GM18507 (cell line): Measurements from ENCODE around the gene FXYD7.

Source experiments
- DNase-seq: peaks from one replicate; pipeline ENCODE4 v3.0.0; 2011; ENCODE audit warnings: low read depth; ENCODE audit not compliant: insufficient read length; ENCODE audit errors: extremely low spot score
- FAIRE-seq: peaks from 2 replicates; lab custom pipeline; 2011; peaks lifted over from hg19 to GRCh38; lab: Jason Lieb, UNC

FXYD7 gene

DNA sequence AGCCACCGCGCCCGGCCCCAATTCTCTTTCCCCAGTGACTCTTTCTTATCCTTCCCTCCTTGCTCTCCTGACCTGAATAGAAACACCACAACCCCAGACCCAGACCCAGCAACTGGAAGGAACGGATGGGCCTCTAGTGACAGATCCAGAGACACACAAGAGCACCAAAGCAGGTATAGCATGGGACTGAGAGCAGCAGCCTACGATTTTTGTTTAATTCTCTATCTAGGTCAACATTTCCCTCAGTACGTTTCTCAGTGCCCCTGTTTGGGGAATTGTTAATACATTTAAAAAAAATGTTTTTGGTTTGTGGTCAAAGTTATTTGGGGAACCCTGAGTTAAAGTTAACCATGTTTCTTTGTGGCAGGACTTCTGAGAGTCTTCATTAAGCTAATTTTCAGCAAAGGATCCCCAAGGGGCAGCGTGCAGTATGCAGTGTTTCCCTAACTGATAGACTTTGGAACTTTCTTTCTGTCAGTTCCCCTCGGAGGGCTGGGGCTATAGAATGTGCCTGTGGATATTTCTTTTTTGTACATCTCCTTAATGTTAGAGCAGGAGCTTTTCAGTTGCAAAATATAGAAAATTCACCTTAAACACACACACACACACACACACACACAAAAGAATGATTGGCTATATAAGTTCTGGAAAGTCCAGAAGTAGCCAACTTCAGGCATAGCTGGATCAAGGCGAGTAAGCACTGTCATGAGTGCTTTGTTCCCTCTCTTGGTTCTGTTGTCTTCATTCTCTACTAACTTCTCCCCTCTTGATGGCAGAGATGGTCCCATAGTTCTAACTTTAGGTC, 17.8 kb downstream of the FXYD7 start:
- DNase-seq (no peak), FAIRE-seq (no peak)

DNA sequence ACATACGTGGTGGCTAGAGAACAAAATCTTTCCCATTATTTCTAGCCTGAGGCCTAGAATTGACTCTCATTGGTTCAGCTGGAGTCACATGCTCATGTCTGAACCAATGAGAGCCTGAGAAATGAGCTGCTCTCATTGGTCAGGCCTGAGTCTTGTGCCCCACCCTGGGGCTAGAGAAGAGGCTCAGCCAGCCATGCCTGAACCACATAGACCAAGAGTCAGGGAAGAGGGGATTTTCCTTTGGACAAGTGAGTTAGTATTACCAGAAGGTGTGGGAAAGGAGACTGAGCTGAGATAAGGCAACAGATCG, 18.3 kb downstream of the FXYD7 start:
- FAIRE-seq, result no peak

DNA sequence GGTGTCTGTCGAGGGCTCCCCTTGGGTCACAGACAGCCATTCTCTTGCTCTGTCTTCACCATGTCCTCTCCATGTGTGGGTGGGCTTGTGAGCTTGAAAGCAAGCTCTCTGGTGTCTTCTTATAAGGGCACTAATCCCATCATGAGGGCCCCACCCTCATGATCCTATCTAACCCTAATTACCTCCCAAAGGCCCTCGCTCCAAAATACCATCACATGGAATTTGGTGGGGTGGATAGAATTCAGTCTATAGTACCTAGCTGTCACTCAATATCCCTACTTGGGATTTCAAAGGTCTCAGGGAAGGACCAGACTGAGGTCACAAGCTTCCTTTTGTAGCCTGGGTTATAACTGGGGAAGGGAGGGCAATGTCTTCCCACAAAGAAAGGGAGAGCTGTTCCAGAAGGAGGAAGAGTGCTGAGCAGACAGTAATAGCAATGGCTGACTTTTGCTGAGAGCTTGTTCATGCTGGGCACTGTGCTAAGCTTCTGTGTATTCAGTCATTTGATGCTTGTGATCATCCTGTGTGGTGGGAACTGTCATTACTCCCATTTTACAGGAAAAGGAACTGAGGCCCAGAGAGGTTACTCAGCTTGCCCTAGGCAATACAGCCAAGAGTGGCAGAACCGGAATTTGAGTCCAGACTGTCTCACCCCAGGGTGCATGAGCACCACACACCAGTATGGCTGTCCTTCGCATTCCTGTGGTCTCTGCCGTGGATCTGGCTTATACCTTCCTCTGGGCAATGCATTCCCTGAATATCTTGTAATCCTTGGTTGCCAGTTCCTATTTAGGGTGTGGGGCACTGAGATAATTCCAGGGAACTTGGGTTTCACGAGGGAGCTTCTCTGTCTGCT, 19.6 kb downstream of the FXYD7 start:
- DNase-seq (no peak), FAIRE-seq (no peak)

More for the DNA sequence above, 18.3 kb downstream of the FXYD7 start:
- no peak for DNase-seq

DNA sequence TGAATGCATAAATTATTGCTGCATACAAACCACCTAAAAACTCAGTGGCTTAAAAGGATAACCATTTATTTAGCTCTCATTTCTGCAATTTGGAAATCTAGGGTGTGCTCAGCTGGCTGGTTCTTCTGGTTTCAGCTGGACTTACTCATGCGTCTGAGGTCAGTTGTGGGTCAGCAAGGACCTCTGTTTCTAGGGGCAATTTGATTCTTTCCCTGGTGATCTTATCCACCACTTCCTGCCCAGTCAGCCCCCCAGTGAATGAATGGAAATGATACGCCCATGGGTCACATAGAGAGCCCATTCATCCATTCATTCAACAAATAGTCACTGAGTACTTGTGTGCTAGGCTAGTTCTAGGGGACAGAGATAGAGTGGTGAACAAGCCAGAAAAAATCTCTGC, 21.4 kb downstream of the FXYD7 start:
- FAIRE-seq (no peak), DNase-seq (no peak)

DNA sequence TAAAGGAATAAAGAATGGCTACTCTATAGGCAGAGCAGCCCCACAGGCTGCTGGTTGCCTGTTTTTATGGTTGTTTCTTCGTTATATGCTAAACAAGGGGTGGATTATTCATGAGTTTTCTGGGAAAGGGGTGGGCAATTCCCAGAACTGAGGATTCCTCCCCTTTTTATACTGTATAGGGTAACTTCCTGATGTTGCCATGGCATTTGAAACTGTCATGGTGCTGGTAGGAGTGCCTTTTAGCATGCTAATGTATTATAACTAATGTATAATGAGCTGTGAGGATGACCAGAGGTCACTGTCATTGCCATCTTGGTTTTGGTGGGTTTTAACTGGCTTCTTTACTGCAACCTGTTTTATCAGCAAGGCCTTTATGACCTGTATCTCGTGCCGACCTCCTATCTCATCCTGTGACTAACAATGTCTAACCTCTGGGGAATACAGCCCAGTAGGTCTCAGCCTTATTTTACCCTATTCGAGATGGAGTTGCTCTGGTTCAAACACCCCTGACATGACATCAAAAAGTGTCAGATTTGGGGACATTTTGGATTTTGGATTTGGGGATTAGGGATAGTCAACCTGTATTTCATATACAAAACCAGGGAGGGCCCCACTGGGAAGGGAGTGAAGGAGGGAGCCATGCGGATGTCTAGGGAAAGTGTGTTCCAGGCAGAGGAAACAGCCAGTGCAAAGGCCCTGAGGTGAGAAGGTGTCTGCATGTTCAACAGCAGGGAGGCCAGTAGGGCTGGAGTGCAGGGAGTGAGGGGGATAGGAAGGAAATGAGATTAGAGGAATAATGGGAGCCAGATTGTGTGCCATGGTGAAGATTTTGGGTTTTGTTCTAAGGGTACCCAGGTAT, 22.4 kb downstream of the FXYD7 start:
- DNase-seq, result no peak
- no peak for FAIRE-seq

DNA sequence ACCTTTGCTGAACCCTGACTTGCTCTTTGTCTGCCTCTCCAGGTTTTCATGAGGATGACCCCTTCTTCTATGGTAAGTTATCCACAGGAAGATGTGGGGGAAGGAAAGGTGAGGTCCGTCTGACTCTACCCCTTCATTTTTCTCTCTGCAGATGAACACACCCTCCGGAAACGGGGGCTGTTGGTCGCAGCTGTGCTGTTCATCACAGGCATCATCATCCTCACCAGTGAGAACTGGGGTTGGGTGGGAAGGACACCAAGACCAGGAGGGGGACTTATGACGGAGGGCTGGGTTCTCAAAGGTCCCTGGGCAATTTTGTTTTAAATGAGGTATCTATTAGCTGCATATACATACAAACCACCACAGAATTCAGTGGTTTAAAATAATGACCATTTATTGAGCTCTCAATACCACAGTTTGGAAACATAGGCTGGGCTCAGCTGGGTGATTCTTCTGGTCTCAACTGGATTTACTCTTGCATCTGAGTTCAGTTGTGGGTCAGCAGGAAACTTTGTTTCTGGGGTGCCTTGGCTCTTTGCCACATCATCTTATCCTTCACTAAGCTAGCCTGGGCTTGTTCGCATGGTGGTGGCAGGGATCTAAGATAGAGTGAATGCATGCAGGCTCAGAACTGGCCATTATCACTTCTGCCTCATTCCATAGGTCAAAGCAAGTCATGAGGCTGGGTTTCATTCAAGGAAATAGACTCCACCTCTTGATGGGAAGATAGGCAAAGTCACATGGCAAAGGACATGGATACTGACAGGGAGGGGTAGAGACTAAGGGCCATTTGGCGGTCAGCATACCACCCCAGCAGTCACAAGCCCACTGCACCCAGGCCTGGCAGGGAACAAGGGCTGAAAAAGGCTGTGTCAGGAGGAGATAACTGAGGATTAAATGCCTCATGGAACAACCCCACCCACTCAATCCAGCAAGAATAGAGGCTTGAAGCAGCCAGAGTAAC, 23.3 kb downstream of the FXYD7 start:
- no peak for FAIRE-seq

DNA sequence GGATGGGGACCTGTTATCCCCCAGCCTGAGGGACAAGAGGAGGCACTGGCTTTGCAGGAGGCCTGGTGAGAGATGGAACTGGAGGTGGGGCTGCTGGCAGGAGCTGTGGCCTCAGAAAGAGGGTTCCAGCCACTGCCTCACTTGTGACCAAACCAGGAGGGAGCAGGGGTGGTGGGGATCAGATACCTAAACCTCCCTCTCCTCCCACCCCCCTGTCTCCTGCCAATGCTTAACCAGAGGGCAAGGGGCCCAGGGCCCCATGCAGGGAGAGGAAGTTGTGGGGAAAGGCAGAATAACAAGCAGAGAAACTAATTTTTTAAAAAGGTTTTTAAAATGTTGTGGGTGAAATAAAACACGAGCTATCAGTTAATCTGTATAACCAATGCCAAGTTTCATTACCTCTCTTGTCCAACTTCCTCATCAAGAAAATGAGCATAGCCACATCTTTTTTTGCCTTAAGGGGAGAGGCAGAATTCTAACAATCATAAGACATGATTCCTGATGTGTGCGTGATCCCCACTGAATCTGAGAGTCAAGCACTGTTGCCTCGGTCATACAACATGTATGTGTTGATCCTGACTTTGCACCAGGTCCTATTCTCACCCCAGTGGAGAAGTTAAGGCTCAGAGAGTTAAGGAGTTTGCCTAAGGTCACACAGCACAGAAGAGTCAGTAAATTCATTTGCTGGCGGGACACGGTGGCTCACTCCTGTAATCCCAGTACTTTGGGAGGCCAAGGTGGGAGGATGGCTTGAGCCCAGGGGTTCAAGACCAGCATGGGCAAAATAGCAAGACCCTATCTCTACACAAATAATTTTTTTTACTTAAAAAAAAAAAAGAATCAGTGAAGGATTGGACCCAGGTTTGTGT, 24.4 kb downstream of the FXYD7 start:
- FAIRE-seq (no peak), DNase-seq (no peak)

More for the DNA sequence above, 23.3 kb downstream of the FXYD7 start:
- no peak for DNase-seq

DNA sequence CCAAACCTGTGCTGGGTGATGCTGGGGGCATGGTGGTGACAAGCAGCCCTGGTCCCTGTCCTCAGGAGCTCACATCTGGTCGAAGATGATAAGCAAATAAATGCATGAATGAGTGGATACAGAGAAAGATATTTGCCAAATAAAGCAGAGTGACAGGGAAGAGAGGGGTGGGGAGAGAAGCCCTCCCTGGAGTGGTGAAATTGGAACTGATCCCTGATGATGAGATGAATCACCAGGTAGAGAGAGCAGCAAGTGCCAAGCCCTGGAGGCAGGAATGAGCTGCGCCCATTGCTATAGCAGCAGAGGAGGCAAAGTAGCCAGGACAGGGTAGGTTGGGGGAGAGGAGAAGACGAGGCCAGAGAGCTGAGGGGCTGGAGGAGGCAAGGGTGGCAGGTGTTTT, 25.1 kb downstream of the FXYD7 start:
- FAIRE-seq (no peak), DNase-seq (no peak)

DNA sequence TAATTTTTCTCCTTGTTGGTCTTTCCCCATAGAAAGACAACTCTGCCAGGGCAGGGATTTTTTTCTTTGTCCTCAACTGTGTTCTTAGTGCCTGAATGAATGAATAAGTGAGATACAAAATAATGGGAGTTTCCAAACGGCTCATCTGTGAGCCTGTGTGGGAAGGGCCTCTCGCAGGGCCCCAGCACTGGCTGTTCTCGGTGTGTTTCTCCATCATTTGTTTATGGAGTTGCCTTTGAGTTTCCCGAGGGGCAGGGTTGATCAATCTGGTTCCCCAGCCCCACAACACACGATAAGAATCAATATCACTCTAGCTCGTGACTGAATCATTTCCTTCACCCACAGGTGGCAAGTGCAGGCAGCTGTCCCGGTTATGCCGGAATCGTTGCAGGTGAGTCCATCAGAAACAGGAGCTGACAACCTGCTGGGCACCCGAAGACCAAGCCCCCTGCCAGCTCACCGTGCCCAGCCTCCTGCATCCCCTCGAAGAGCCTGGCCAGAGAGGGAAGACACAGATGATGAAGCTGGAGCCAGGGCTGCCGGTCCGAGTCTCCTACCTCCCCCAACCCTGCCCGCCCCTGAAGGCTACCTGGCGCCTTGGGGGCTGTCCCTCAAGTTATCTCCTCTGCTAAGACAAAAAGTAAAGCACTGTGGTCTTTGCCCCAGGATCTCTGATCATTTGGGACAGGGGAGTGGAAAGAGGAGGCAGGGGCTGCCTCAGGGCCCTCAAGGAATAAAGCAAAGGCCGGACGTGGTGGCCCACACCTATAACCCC, 26.4 kb downstream of the FXYD7 start:
- no peak for FAIRE-seq
- DNase-seq, result no peak

DNA sequence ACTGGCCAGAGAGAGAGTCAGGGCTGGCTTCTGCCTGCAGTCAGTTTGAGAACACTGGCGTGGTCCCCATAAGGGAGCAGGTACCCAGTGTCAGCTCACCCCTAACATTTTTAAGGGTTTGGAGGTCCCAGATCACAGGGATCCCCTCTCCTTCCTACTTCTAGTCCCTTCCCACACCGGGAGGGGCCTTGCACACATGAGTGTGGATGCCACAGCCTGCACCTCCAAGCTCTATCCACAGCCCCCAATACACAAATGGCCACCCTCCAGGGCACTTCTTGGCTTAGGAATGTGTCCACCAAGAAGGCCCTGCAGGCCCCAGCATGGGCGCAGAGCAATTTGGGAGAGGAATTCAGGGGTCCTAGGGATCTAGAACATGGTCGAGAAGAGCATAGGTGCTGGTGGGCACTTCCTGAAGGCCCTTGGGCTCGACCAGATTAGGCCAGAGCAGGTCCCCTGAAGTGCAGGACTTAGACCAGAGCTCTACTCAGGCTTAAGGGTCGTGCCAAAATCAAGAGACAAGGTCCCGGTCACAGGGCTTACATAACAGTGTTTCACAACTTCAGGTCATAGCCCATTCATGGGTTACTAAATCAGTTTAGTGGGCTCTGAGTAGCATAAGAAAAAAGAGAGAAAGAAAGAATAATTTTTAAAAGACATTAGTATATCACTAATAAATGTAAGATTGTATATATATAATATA, 27.5 kb downstream of the FXYD7 start:
- FAIRE-seq (no peak), DNase-seq (no peak)

DNA sequence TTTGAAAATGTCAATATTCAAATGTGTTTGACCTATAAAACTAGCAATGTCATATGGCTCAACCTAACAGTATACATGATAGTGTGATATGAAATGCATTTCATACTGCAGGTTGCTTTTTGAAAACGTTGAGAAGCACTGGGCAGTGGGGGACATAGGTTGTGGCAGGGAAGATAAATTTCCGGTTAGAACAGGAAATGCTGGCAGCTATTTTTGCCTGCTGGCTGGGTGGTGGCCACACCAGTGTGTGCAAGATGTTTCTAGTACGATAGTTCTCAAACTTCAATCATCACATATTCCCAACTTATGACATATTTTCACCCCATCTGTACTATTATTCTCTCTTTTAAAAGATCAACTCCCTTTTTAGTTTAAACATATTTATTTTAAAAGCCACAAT, 28.7 kb downstream of the FXYD7 start:
- no peak for DNase-seq
- FAIRE-seq, result no peak

DNA sequence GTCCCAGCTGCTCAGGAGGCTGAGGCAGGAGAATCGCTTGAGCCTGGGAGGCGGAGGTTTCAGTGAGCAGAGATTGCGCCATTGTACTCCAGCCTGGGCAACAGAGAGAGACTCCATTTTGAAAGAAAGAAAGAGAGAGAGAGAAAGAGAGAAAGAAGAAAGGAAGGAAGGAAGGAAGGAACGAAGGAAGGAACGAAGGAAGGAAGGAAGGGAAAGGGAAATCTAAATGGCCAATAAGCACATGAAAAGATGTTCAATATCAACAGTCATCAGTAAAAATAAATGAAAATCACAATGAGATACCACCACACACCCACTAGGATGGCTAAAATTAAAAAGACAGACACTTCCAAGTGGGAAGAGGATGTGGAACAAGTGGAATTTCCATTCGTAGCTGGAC, 31.2 kb downstream of the FXYD7 start:
- no peak for FAIRE-seq
- DNase-seq, result no peak

DNA sequence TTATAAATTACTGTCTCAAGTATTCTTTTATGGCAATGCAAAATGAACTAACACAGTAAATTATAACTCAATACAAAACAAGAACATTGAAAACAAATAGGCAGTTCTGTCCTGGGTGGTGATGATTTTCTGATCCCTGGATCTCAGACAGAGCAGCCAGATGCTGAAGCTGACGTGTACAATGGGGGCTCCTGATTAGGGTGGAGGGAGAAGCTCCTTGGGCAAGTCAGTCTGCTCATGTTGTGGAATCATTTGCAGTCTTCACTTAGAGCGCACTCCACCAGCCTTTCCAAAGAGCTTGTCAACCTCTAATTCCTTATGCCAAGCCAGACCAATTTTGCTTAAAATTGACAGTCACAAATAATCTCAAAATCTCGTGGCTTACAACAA, 33.1 kb downstream of the FXYD7 start:
- DNase-seq (no peak), FAIRE-seq (no peak)

DNA sequence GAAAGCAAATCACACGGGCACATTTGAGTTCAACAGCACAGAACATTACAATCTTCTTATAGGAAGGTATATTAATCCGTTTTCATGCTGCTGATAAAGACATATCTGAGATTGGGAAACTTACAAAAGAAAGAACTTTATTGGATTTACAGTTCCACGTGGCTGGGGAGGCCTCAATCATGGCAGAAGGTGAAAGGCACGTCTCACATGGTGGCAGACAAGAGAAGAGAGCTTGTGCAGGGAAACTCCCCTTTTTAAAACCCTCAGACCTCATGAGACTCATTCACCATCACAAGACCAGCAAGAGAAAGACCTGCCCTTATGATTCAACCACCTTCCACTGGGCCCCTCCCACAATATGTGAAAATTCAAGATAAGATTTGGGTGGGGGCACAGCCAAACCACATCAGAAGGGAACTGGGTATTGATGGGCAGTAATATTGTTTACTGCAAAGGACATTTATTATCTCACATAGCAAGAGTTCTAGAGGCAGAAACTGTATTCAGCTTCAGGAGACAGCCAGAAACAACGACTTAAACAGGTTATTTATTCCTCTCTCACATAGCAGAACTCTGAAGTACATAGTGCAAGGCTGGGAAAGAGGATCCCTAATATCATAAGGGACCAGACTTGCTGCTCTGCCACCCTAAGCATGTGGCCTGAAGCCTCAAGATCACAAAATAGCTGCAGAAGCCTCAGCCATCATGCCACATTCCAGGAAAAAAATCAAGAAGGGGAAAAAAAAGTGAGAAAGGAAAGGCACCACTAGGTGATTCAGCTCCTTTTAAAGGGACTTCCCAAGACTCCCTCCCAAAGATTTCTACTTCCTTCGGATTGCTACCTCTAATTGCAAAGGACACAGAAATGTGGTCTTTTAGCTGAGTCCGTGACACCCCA, 34.6 kb downstream of the FXYD7 start:
- FAIRE-seq (no peak), DNase-seq (no peak)

DNA sequence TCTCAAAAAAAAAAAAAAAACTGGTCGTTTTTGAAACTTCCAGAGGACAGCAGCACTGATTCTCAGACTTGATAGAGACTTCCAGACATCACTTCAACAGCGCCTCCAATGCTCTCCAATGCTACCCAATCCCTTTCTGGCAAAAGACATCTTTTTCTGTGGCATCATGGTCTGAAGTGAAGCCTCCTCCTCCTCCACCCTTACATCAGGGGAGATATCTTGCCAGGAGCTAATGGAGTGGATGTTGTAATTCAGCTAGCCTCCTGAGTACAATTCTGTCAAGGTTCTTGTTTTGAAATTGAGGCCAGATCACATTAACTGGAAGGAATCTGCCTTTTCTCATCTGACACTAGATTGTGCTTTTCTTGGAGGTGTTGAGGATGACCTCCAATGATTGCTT, 35.6 kb downstream of the FXYD7 start:
- DNase-seq (no peak), FAIRE-seq (no peak)

DNA sequence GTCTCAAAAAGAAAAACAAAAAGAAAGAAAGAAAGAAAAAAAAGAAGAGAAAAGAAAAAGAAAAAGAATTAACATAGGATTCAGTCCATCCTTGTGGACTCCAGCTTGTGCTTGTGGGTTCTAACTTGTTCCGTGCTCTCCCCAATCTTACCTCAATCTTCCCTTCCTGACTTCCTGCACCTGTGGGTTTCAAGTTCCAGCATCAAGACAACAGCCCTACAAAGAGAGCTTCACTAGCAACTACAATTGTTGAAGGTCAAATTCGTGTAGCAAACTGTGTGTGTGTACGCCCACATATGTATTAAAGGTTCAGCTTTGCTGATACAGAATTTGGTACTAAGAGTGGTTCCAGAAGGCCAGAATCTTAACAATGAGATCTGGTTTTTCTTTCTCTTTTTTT, 36.8 kb downstream of the FXYD7 start:
- FAIRE-seq (no peak), DNase-seq (no peak)
